DOHH2 (cell line): ENCODE measurements around the gene GFPT1.

Experiments
- EZH2phosphoT487 ChIP-seq: fragments of 200-600 bp; sonication (generic); IDR thresholded peaks from 2 replicates; pipeline ENCODE4 v1.6.1; 2017; ENCODE audit warnings: borderline replicate concordance, mild to moderate bottlenecking, antibody characterized with exemption, low read length, moderate library complexity, mixed read lengths
- TF ChIP-seq, protein P1 (sequence below): fragments of 200-600 bp; sonication (generic); IDR thresholded peaks from one replicate; pipeline ENCODE4 v1.5.1; 2014; ENCODE audit warnings: antibody characterized with exemption, mild to moderate bottlenecking, low read depth, low read length; ENCODE audit not compliant: poor library complexity, severe bottlenecking

DNA sequence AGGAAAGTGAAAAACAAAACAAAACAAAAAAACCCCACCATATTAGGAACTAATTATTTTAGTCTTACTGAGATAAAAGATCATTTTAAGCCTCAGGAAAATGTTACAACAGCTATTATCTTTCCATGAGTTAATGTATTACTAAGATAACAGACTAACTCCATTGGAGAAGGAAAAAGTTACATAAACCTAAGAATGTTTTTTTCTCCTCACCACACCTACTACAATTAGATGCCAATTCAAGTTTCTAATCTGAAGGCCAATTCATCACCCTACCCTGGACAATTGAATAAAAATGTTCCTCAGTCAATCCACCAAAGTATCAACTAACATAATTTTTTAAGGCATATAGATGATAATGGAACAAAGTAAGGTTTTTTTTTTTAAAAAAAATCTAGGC, 10.2 kb upstream of the GFPT1 start:
- TF ChIP-seq, protein P1, sequence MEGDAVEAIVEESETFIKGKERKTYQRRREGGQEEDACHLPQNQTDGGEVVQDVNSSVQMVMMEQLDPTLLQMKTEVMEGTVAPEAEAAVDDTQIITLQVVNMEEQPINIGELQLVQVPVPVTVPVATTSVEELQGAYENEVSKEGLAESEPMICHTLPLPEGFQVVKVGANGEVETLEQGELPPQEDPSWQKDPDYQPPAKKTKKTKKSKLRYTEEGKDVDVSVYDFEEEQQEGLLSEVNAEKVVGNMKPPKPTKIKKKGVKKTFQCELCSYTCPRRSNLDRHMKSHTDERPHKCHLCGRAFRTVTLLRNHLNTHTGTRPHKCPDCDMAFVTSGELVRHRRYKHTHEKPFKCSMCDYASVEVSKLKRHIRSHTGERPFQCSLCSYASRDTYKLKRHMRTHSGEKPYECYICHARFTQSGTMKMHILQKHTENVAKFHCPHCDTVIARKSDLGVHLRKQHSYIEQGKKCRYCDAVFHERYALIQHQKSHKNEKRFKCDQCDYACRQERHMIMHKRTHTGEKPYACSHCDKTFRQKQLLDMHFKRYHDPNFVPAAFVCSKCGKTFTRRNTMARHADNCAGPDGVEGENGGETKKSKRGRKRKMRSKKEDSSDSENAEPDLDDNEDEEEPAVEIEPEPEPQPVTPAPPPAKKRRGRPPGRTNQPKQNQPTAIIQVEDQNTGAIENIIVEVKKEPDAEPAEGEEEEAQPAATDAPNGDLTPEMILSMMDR = no peak
- TF ChIP-seq EZH2phosphoT487 = no peak
